Measurements from ENCODE around the gene SETD6. TPM values are rescaled to one million over a fixed set of nuclear protein-coding genes. Genes with fewer than 3 reads are reported as not detected.

SETD6 gene
- total and polyA plus RNA-seq, 9 of the 15 experiments (the other 6 are each of a cell fraction or from before 2014, with no cell fraction given) = 9.2 to 40.9 (median 19.8) TPM

DNA sequence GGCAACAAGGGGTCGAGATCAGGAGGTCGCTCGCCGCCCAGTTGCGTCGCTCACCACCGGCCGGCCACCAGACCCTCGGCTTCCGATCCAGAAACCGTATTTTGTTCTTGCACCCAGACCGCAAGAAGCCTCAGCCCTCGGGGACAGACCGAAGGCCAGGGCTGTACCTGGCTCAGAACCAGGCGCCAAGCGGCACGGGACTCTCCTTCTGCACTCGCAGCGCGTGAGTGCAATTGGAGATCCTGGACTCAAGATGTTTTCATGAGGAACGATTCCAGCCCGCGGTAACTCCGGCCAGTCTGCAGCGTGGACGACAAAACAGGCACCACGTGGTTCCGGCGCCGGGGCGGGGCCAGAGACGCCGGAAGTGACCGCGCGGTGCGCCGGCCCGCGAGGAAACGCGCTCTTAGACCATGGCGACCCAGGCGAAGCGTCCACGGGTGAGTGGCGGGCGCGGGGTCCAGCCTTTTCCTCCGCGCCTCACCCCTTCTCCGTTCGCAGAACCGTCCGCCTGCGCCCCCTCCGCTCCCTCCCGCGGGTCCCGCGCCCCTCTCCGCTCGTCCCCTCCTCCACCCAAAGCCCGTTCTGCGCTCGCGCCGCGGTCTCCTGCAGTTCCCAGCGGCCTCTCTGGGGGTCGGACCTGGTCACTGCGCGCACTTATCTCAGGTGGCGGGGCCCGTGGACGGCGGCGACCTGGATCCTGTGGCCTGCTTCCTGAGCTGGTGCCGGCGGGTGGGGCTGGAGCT, at the start of gene SETD6 (continued):
- no peak for TF ChIP-seq CEBPZ (IDR thresholded peaks at IDR 0.05; ENCODE audit: borderline replicate concordance, low read depth, low read length)
- TF ChIP-seq ZNF140 (CRISPR knock-in tag; IDR thresholded peaks at IDR 0.05) = no peak
- no peak for TF ChIP-seq CREB3 (tag; conservative IDR thresholded peaks at IDR 0.05; ENCODE audit: low read depth)
- TF ChIP-seq RBBP5 (IDR thresholded peaks at IDR 0.05; ENCODE audit: borderline replicate concordance, insufficient read depth, low read length, poor library complexity, severe bottlenecking) = peak; percentile 76
- no peak for TF ChIP-seq ZNF124 (CRISPR knock-in tag; IDR thresholded peaks at IDR 0.05)
- peak; percentile 4 for TF ChIP-seq ZFP36 (IDR thresholded peaks at IDR 0.05; ENCODE audit: low read depth, low read length, partially characterized antibody)
- 0 out of 2 replicates have a peak, but pooled peaks have one; percentile 44 for TF ChIP-seq ZNF143 (CRISPR knock-in tag; IDR thresholded peaks at IDR 0.05)
- TF ChIP-seq ZNF12 (CRISPR knock-in tag; IDR thresholded peaks at IDR 0.05) = 0 out of 2 replicates have a peak, but pooled peaks have one; percentile 3
- TF ChIP-seq SOX6 (IDR thresholded peaks at IDR 0.05) = 0 out of 2 replicates have a peak, but pooled peaks have one; percentile 9
- TF ChIP-seq SETDB1 (IDR thresholded peaks at IDR 0.05; ENCODE audit: low read length) = no peak
- TF ChIP-seq SP2 (IDR thresholded peaks at IDR 0.05; ENCODE audit: extremely low read depth, low read depth, low read length, poor library complexity, severe bottlenecking) = no peak
- peak; percentile 96 for TF ChIP-seq GABPA (tag; conservative IDR thresholded peaks at IDR 0.05; ENCODE audit: low read depth)
- peak; percentile 98 for TF ChIP-seq MYC (IDR thresholded peaks at IDR 0.05; ENCODE audit: low read depth, low read length)
- peak; percentile 95; the same call in 1 of the 2 replicates for TF ChIP-seq MYC (CRISPR knock-in tag; IDR thresholded peaks at IDR 0.05; ENCODE audit: borderline replicate concordance, low read depth)
- no peak; the same call in 1 of the 2 replicates for TF ChIP-seq NR1H2 (CRISPR knock-in tag; IDR thresholded peaks at IDR 0.05)
- peak; percentile 79; the same call in 1 of the 2 replicates for TF ChIP-seq OTX1 (CRISPR knock-in tag; IDR thresholded peaks at IDR 0.05)
- no peak for TF ChIP-seq ADNP (tag; IDR thresholded peaks at IDR 0.05)
- TF ChIP-seq ZC3H8 (IDR thresholded peaks at IDR 0.05) = no peak
- peak; percentile 73 for TF ChIP-seq CREB1 (IDR thresholded peaks at IDR 0.05)
- TF ChIP-seq CREB1 (CRISPR knock-in tag; IDR thresholded peaks at IDR 0.05) = peak; percentile 74
- no peak for TF ChIP-seq MED1 (CRISPR knock-in tag; IDR thresholded peaks at IDR 0.05; ENCODE audit: borderline replicate concordance)
- no peak for TF ChIP-seq BDP1 (IDR thresholded peaks at IDR 0.05; ENCODE audit: insufficient read depth, insufficient read length)
- TF ChIP-seq ZBTB5 (IDR thresholded peaks at IDR 0.05) = no peak
